GM15510 (cell line): ENCODE results near the gene RPTOR.

Experiments
- POLR2A ChIP-seq: IDR thresholded peaks from 3 replicates; pipeline ENCODE4 v1.6.1; 2011; ENCODE audit warnings: borderline replicate concordance; ENCODE audit not compliant: insufficient read length; ENCODE audit errors: extremely low read depth

RPTOR gene

DNA sequence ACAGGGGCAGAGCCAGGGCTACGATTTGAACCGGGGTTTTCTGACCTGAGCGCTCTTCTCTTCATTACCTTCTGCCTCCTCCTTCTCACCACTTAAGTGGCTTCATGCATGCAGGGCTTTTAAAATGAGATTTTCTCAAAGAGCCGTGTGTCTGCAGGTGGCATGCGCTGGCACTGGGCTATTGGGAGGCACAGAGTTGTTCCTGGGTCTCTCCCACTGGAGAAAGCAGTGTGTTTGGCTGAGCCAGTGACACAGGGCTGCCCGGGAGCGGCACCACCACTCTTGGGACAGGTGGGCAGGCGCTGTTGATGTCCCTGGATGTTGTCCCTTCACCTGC is 228.2 kb downstream of the RPTOR start:
- no peak for TF ChIP-seq POLR2A

DNA sequence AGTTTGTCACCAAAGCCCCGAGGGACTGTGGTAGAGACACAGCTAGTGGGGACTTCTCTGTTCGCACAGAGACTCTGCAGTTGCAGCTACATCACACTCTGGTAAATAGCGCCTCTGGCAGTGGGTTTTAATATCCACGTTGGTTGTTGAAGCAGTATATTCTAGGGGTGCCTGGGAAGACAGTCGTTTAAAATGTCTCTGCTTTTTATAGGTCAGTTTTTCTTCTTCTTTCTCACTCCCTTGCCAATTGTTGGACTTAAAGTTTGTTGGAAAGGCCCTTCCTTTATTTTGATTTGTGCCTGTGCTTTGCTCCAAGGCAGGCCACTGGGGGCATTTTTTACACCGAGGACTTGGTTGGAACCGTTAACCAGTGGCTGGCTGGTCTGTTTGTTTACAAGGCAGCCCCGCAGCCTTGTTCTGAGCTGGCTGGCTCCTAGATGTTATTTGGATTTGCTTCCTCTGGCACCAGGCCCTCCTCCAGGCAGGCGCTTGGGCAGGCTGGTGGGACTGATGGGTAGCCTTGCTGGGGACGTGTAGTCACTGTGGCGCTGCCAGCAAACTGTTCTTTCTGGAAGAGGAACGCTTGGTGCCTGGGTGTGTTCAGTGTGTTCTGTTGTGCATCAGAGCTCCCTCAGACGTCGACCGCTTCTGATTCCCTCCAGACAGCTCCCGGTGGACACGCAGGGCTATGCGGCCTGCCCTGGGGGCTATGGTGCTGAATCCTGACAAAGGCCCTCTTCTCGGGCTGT is 228.8 kb downstream of the RPTOR start:
- no peak for TF ChIP-seq POLR2A

DNA sequence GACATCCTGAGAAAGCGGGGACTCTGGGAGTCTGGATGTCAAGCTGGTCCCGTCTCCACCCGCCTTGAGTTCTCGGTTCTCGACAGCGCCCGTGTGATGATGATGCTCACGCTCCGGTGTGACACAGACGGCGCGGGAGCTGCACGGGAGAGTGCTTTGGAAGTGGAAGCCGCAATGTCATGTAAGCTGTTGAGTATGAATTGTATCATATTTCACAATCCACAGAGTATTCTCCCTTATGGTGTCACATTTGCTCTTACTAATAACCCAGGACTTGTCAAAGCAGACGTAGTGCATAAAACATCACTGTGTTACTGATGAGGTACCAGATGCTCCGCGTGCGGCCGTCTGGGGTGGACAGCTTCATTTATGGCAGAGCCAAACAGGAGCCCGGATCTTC is 229.5 kb downstream of the RPTOR start:
- no peak for TF ChIP-seq POLR2A

DNA sequence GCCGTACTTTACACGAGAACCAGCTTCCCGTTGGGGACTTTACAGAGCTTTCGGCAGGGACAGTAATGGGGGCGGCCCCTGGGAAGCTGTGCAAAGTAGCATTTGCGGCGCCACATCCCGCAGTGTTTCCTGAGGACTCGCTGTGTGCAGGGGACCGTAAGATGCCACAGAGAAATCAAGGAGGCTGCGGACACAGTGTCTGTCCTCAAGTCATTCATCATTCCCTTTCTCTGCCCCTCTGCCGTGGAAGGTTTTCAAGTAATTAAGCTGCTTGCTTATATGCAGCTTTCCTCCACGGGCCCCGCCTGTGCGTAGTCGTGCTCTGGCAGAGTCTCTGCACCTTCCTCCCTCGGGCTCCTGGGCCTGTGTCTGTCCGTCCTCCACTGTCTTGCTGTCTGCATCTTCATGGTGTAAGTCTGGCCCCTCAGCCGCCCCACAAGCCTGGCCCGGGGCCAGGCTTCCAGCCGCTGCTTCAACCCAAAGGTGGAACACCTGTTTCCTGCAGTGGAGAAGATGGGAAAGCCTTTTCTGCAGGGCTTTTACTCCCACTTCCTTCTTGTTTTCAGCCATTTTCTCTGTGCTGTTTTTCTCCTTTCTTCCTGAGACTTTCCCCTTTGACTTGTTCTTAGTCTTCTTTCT is 230.1 kb downstream of the RPTOR start:
- TF ChIP-seq POLR2A, result no peak

DNA sequence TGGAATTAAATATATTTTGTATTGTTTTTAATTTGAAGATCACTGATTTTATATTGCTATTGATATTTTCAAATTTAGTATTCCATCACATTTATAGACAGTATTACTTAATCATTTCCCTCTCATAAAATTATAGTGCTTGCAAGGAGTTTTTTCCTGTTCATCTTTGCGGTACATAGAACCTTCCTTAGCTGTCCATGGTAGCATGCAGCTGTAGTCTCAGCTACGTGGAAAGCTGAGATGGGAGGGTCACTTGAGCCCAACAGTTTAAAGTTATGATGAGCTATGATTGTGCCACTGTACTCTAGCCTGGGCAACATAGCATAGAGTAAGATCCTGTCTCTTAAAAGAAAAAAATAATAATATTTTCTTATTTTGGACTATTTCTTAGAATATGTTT is 231.2 kb downstream of the RPTOR start:
- no peak for TF ChIP-seq POLR2A

DNA sequence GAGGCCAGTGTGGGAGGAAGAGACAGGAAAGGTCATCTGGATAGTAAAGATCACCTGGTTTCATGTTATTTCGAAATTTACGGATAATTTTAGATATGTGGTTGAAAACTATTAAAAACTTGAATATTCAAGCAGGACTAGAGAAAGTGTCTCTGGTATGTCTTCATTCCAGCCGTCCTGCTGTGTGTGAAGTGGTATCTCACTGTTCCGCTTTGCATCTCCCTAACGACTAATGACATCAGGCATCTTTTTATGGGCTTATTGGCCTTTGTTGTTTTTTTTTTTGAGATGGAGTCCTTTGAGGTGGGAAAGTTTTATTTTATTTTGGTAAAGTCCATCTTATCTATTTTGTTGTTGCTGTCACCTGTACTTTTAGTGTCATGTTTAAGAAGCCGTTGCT is 232.6 kb downstream of the RPTOR start:
- TF ChIP-seq POLR2A, result no peak

DNA sequence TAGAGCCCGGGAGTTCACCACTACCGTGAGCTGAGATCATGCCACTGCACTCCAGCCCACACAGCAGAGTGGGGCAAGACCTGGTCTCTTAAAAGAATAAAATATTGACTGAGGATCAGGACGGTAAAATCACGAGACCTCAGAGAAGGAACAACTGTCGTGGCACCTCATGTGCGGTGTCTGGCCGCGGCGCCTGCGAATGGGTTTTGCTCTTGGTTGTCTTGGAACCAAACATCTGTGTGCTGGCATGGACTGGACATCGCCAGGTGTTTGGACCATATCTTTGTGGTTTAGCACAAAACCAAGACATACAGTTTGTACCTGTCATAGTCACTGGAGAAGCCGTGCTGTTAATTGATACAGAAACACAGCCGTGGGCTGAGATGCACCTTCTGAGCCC is 234.1 kb downstream of the RPTOR start:
- TF ChIP-seq POLR2A, result no peak

DNA sequence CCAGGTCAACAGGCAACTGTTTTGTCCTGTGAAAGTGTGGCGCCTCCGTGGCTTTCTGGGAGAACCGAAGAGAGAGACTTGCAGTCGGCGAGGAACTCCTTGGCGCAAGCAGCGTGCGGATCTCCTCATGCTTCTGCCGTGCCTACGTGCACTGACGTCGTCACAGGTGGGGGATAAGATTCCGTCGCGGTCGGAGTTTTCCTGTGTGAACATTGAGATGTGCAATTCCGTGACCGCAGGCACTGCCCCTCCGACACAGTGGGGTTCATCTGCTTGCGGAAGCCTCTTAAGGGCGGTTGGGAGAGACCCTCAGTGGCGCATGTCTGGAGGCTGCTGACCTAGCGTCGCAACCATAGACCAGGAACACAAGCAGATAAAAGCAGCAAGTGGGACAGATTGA is 234.7 kb downstream of the RPTOR start:
- no peak for TF ChIP-seq POLR2A

DNA sequence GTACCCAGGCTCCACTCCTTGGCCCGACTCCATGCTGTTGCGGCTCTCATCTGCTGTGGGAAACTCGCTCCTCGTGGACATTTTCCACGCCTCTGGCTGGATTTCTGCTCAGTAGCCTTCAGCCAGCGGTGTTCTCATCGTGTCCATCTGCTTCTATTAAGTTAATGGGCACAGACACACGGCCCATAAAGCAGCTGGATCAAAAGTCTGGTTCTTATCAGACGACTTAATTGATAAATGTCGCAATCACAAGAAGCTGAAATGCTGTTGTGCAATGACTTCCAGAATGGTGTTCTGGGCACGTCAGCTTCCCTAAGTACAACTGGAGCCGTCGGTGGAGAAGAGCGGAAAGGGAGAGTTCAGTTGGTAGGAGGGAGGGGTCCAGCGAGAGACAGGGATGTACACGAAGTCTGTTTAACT is 235.3 kb downstream of the RPTOR start:
- TF ChIP-seq POLR2A, result no peak

DNA sequence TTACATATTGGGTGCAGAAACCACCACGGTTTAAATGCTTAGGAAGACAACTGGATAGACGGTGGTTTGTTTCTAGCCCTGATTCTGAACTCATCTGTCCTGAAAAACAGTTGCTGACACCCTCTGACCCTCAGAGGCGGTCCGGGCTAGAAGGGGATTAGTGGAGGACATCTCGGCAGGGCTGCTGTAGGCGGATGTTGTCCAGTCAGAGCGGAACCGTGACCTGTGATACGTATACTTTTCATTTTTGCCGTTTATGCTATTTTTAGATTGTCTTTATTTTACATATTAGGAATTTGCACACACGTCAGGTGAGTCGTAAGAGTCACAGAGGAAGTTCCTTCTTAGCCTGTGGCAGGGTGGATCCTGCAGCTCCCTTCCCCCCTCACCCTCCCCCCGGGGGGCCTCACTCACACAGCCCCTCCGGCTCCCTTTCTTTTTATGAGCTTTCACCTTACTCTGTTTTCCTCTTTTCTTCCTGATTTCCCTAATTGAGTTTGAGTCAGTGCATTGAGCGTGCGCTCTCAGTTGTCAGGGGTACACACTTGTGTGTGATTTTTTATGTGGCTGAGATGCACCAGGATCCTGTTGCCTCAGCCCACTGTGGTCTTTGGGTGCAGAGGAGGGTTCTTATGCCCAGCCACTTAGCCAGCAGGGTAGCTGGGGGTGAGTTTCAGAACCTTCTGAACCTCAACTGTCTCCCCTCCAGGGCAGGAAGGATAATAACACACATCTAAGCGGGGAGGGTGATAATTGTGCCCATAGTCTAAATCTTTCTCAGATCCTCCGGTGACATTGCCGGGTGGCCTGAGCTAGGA is 236.0 kb downstream of the RPTOR start:
- no peak for TF ChIP-seq POLR2A

DNA sequence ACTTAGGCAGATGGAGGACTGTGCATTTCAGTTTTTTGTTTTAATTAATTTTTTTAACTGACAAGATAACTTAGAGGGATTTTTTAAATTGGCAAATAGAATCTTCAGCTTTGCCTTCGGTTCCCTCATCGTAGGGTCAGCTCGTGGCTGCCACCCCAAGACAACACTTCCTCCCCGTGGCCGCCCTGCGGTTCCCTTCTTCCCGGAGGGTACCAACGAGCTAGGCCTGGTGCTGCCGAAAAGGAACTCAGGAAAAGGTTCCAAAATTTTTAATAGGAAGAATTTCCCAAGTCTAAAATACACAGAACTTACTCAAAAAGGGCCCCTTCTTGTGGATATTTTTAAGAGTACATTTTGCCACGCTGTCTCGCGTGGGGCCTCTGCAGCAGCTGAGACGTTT is 236.6 kb downstream of the RPTOR start:
- no peak for TF ChIP-seq POLR2A

DNA sequence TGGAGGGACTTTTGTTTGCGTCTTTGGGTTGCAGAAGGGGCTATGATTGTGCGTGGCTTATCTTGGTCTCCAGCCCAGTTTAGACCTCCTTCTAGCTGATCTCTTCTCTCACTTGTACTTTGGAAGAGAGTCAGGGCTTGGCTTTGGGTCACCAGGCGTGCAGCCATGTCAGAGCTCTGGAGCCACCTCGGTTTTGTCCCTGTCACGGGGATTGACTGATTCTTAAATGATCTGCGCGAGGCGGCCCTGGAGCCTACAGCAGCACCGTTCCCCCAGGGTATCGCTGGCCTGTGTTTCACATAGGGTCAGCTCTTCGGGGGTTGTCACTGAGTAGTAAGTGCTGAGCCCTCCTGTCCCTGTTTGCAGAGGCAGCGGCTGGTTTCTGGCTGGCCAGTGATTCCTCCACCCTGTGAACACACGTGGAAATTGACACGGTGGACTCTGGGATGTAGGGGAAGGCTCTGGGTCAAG is 237.2 kb downstream of the RPTOR start:
- TF ChIP-seq POLR2A, result no peak

DNA sequence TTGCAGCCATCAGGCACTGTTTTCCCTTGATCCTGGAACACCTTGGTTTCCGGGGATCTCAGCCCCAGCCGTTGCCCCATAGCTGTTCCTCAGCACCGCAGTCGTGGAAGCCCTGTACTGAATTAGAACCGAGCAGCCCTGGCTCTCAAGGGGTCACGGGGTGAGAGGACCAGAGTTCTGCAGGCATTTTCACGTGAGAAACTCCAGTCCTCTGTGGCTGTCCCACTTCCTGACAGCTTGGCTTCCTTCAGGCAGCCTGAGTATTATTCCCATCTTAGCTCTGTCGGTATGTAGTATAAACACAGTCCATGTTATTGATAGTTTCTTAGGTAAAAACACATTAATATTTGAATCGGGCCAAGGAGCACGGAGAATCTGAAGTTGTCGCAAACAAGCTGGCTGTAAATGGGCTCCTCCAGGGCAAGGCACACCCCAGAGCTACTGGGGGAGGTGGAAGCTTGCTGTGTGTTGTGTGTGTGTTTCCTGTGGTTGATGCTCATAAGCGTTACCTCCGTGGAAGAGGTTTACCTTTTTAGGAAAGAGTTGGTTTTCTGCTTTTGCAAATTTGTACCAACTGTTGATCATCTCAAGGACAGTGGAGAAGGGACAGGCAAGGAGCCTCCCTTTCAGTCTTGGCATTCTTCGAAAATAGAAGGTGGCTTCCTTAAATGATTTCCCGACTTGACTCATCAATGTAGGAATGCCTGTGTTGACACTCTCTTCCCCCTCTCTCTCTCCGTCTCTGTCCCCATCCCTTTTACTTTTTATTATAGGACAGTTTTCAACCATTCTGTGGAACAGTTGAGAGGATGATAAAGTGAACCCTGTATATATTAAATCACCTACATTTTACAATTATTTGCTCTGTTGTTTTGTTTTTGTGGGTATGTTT is 238.1 kb downstream of the RPTOR start:
- TF ChIP-seq POLR2A, result no peak

DNA sequence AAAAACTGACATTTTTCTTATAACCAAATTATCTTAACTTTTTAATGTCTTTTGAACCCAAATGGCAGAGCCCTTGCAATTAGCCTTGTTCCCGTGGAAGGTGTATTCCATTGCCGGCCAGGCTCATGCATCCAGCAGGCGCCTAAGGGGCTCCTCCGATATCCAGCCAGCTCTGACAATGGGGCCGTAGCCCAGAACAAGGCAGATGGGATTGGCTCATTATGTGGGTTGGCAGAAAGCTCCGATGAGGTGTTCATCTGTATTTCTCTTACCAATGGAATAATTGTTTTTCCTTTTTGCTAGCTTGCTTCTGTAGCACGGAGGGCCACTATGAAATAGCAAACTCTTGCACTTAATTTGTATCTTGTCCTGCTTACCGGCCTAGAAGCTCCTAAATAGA is 238.8 kb downstream of the RPTOR start:
- no peak for TF ChIP-seq POLR2A
